K562 (cell line): ENCODE results near the gene PPP1R14C. TPM values are rescaled to one million over a fixed set of nuclear protein-coding genes. Genes with fewer than 3 reads are reported as not detected.
A peak's percentile ranks its signal among the peaks of the same experiment; 100 is the strongest.

Experiments used
- CHD1 ChIP-seq: fragments of 200-600 bp; sonication (generic); IDR thresholded peaks from one replicate; pipeline ENCODE4 v1.6.1; 2012; ENCODE audit warnings: mild to moderate bottlenecking, moderate library complexity, low read length, inconsistent platforms
- DPF2 ChIP-seq: fragments of 450-650 bp; IDR thresholded peaks from 2 replicates; pipeline ENCODE4 v1.6.1; 2016
- HDAC6 ChIP-seq: IDR thresholded peaks from 2 replicates; pipeline ENCODE4 v1.6.1; 2012; ENCODE audit warnings: low read depth, mild to moderate bottlenecking, control low read depth, inconsistent platforms, low read length, moderate library complexity
- NR2C1 ChIP-seq, 2 experiments: fragments of 450-650 bp; IDR thresholded peaks; 2 replicates each; pipeline ENCODE4 v1.6.1; 2017; ENCODE audit warnings: mild to moderate bottlenecking in 2 of 2, antibody characterized with exemption in 1 of 2, inconsistent platforms in 1 of 2, missing compliant biosample characterization in 1 of 2, missing genetic modification characterization in 1 of 2
- PHB ChIP-seq: fragments of 250-450 bp; sonication (Bioruptor Pico); IDR thresholded peaks from 2 replicates; pipeline ENCODE4 v1.5.0; 2021
- RFX7 ChIP-seq: fragments of 250-450 bp; sonication (Bioruptor Pico); IDR thresholded peaks from 2 replicates; pipeline ENCODE4 v1.5.1; 2021; ENCODE audit warnings: mild to moderate bottlenecking
- ZNF232 ChIP-seq: sonication (generic); formaldehyde crosslinking; IDR thresholded peaks from 2 replicates; pipeline ENCODE4 v1.8.0; 2022; ENCODE audit warnings: mild to moderate bottlenecking, missing genetic modification reagents
- polyA plus RNA-seq, 8 experiments: library from polyadenylated mRNA; depleted of rRNA in 4 of 8; stranded (reverse) in 5 of 8; unstranded in 3 of 8; fragments of >200 nt; fragmentation: Nextera tagmentation in 2 of 8; fragmentation: Illumina TruSeq in 1 of 8; extraction: Ambion mirVana in 2 of 8; extraction: Trizol in 1 of 8; gene quantifications; 2 replicates each; pipeline versions ENCODE4 v1.2.1 to v1.2.3, GENCODE V29; 2011 to 2014; ENCODE audit warnings: inconsistent platforms in 1 of 8, missing spikeins in 1 of 8
- total RNA-seq, 7 experiments: library from RNA; depleted of rRNA in 6 of 7; stranded (reverse); fragments of >200 nt in 6 of 7; fragmentation: Illumina TruSeq in 2 of 7; extraction: Trizol in 2 of 7; gene quantifications; 2 replicates each; pipeline versions ENCODE4 v1.2.1 to v1.2.3, GENCODE V29; 2011 to 2021; ENCODE audit warnings: low replicate concordance in 1 of 7
- TF ChIP-seq, protein P1 (sequence below): sonication (generic); formaldehyde crosslinking; IDR thresholded peaks from 2 replicates; pipeline ENCODE4 v1.8.1; 2023; ENCODE audit warnings: mild to moderate bottlenecking, missing genetic modification reagents
- TF ChIP-seq, protein P2 (sequence below): fragments of 250-450 bp; sonication (Bioruptor Pico); IDR thresholded peaks from 2 replicates; pipeline ENCODE4 v1.5.0; 2020; ENCODE audit warnings: mild to moderate bottlenecking
- TF ChIP-seq, protein P3 (sequence below), 3 experiments: fragments of 200-800 bp in 1 of 3; fragments of 250-450 bp in 1 of 3; fragments of 450-650 bp in 1 of 3; sonication (Bioruptor Pico) in 1 of 3; sonication (Bioruptor generic) in 1 of 3; formaldehyde crosslinking in 1 of 3; IDR thresholded peaks; 2 replicates each; pipeline versions ENCODE4 v1.6.1 to v1.8.0; 2016 to 2022; ENCODE audit warnings: mild to moderate bottlenecking in 2 of 3, missing genetic modification characterization in 2 of 3, missing compliant biosample characterization in 1 of 3, moderate library complexity in 1 of 3
- TF ChIP-seq, protein P4 (sequence below), 2 experiments: fragments of 450-650 bp in 1 of 2; sonication (generic) in 1 of 2; formaldehyde crosslinking in 1 of 2; IDR thresholded peaks; 2 replicates each; pipeline versions ENCODE4 v1.7.1 to v1.9.0; 2016 to 2022; ENCODE audit warnings: inconsistent platforms in 1 of 2, mild to moderate bottlenecking in 1 of 2, missing genetic modification reagents in 1 of 2

PPP1R14C gene
- total and polyA plus RNA-seq, 9 of the 15 experiments (the other 6 are each of a cell fraction or from before 2014, with no cell fraction given): 4.5 to 16.6 (median 11.9) TPM

DNA sequence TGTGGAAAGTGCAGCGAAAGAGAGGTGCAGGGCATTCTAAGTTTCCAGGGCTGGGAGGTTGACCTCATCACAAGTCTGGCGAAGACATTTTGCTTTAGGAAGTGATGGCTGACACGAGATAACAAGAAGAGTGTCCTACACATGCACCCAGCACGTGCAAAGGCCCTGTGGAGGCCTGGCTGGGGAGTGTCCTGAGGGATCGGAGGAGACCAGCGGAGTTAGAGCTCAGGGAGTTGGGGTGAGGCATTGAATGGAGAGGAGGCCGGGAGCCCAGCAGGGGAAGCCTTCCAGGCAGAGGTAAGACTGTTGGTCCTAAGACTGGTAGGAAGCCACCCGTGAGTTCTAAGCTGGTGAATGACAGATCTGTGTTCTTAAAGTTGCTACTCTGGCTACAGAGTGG lies 58.4 kb downstream of the PPP1R14C start (continued):
- TF ChIP-seq CHD1: no peak
- TF ChIP-seq, protein P1, sequence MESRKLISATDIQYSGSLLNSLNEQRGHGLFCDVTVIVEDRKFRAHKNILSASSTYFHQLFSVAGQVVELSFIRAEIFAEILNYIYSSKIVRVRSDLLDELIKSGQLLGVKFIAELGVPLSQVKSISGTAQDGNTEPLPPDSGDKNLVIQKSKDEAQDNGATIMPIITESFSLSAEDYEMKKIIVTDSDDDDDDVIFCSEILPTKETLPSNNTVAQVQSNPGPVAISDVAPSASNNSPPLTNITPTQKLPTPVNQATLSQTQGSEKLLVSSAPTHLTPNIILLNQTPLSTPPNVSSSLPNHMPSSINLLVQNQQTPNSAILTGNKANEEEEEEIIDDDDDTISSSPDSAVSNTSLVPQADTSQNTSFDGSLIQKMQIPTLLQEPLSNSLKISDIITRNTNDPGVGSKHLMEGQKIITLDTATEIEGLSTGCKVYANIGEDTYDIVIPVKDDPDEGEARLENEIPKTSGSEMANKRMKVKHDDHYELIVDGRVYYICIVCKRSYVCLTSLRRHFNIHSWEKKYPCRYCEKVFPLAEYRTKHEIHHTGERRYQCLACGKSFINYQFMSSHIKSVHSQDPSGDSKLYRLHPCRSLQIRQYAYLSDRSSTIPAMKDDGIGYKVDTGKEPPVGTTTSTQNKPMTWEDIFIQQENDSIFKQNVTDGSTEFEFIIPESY (CRISPR knock-in tag): peak; percentile 52; the same call in 1 of the 2 replicates
- TF ChIP-seq DPF2: no peak
- TF ChIP-seq HDAC6: no peak
- TF ChIP-seq, protein P2, sequence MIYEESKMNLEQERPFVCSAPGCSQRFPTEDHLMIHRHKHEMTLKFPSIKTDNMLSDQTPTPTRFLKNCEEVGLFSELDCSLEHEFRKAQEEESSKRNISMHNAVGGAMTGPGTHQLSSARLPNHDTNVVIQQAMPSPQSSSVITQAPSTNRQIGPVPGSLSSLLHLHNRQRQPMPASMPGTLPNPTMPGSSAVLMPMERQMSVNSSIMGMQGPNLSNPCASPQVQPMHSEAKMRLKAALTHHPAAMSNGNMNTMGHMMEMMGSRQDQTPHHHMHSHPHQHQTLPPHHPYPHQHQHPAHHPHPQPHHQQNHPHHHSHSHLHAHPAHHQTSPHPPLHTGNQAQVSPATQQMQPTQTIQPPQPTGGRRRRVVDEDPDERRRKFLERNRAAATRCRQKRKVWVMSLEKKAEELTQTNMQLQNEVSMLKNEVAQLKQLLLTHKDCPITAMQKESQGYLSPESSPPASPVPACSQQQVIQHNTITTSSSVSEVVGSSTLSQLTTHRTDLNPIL (CRISPR knock-in tag): no peak
- TF ChIP-seq PHB (CRISPR knock-in tag): no peak
- TF ChIP-seq, protein P3, sequence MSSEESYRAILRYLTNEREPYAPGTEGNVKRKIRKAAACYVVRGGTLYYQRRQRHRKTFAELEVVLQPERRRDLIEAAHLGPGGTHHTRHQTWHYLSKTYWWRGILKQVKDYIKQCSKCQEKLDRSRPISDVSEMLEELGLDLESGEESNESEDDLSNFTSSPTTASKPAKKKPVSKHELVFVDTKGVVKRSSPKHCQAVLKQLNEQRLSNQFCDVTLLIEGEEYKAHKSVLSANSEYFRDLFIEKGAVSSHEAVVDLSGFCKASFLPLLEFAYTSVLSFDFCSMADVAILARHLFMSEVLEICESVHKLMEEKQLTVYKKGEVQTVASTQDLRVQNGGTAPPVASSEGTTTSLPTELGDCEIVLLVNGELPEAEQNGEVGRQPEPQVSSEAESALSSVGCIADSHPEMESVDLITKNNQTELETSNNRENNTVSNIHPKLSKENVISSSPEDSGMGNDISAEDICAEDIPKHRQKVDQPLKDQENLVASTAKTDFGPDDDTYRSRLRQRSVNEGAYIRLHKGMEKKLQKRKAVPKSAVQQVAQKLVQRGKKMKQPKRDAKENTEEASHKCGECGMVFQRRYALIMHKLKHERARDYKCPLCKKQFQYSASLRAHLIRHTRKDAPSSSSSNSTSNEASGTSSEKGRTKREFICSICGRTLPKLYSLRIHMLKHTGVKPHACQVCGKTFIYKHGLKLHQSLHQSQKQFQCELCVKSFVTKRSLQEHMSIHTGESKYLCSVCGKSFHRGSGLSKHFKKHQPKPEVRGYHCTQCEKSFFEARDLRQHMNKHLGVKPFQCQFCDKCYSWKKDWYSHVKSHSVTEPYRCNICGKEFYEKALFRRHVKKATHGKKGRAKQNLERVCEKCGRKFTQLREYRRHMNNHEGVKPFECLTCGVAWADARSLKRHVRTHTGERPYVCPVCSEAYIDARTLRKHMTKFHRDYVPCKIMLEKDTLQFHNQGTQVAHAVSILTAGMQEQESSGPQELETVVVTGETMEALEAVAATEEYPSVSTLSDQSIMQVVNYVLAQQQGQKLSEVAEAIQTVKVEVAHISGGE (CRISPR knock-in tag; IDR thresholded peaks at IDR 0.05): no peak
- no peak for TF ChIP-seq NR2C1 (IDR thresholded peaks at IDR 0.05)
- no peak; the same call in 1 of the 2 replicates for TF ChIP-seq NR2C1 (tag; IDR thresholded peaks at IDR 0.05)
- TF ChIP-seq, protein P4, sequence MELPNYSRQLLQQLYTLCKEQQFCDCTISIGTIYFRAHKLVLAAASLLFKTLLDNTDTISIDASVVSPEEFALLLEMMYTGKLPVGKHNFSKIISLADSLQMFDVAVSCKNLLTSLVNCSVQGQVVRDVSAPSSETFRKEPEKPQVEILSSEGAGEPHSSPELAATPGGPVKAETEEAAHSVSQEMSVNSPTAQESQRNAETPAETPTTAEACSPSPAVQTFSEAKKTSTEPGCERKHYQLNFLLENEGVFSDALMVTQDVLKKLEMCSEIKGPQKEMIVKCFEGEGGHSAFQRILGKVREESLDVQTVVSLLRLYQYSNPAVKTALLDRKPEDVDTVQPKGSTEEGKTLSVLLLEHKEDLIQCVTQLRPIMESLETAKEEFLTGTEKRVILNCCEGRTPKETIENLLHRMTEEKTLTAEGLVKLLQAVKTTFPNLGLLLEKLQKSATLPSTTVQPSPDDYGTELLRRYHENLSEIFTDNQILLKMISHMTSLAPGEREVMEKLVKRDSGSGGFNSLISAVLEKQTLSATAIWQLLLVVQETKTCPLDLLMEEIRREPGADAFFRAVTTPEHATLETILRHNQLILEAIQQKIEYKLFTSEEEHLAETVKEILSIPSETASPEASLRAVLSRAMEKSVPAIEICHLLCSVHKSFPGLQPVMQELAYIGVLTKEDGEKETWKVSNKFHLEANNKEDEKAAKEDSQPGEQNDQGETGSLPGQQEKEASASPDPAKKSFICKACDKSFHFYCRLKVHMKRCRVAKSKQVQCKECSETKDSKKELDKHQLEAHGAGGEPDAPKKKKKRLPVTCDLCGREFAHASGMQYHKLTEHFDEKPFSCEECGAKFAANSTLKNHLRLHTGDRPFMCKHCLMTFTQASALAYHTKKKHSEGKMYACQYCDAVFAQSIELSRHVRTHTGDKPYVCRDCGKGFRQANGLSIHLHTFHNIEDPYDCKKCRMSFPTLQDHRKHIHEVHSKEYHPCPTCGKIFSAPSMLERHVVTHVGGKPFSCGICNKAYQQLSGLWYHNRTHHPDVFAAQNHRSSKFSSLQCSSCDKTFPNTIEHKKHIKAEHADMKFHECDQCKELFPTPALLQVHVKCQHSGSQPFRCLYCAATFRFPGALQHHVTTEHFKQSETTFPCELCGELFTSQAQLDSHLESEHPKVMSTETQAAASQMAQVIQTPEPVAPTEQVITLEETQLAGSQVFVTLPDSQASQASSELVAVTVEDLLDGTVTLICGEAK (IDR thresholded peaks at IDR 0.05): no peak
- TF ChIP-seq, protein P4 (CRISPR knock-in tag; IDR thresholded peaks at IDR 0.05): no peak
- no peak for TF ChIP-seq ZNF232 (CRISPR knock-in tag)
- TF ChIP-seq RFX7 (CRISPR knock-in tag): no peak
